Stimulated activated memory B cell treated with anti-CD40 and anti-IgM and Interleukin-4, amounts not matched to agents 10 μg/mL and 1 μg/mL and 100 μg/mL, for 72 hours (primary cell): ENCODE measurements around the gene PPP3CA.
"Not testable (repeated sequence)": the region's sequence is repeated elsewhere in the genome, so short reads cannot be mapped to it uniquely, and the experiment has no call there.

ENCODE experiments used
- ATAC-seq: fragments of 150-1000 bp; cut with Tn5 transposase; 2 replicates; pipeline ENCODE4 v1.10.0; 2021
- H3K27ac Mint-ChIP-seq: one replicate; pipeline ENCODE4 v1.8.0; 2022; ENCODE audit warnings: mild to moderate bottlenecking, mixed read lengths
- H3K27me3 Mint-ChIP-seq: one replicate; pipeline ENCODE4 v1.8.0; 2022; ENCODE audit warnings: mixed read lengths
- H3K36me3 Mint-ChIP-seq: one replicate; pipeline ENCODE4 v1.8.0; 2022; ENCODE audit warnings: mixed read lengths
- H3K4me1 Mint-ChIP-seq: one replicate; pipeline ENCODE4 v1.8.0; 2022; ENCODE audit warnings: mixed read lengths
- H3K4me3 Mint-ChIP-seq: one replicate; pipeline ENCODE4 v1.8.0; 2022; ENCODE audit warnings: mild to moderate bottlenecking, moderate library complexity, mixed read lengths
- H3K9me3 Mint-ChIP-seq: one replicate; pipeline ENCODE4 v1.8.0; 2022; ENCODE audit warnings: mixed read lengths

Gene PPP3CA

GRCh38 chr4:100991332-100992069, 355.8 kb downstream of the PPP3CA start:
- not testable (repeated sequence) for H3K4me1 Mint-ChIP-seq, ATAC-seq, H3K9me3 Mint-ChIP-seq, H3K27ac Mint-ChIP-seq, H3K36me3 Mint-ChIP-seq, H3K27me3 Mint-ChIP-seq, H3K4me3 Mint-ChIP-seq

GRCh38 chr4:100989401-100989800, 357.9 kb downstream of the PPP3CA start:
- Mint-ChIP-seq H3K36me3 (no peaks in the 10 kb centered on the region), H3K9me3 (no peaks in the 10 kb centered on the region), H3K27ac (no peak overlapping the region), H3K27me3 (no peaks in the 10 kb centered on the region), H3K4me1 (no peaks in the 10 kb centered on the region), H3K4me3 (no peak overlapping the region)
- no peak for ATAC-seq

- Mint-ChIP-seq H3K36me3 (no peaks in the 10 kb centered on the region), H3K9me3 (no peaks in the 10 kb centered on the region), H3K27me3 (no peaks in the 10 kb centered on the region), H3K27ac (no peak overlapping the region), H3K4me1 (no peaks in the 10 kb centered on the region), H3K4me3 (no peak overlapping the region)
- ATAC-seq, result no peak
These were observed 358.4 kb downstream of the PPP3CA start for GRCh38 chr4:100988876-100989275.

GRCh38 chr4:100986360-100986868, 360.9 kb downstream of the PPP3CA start:
- no peaks in the 10 kb centered on the region for H3K27me3 Mint-ChIP-seq
- H3K9me3 Mint-ChIP-seq, result no peaks in the 10 kb centered on the region
- H3K27ac Mint-ChIP-seq, result no peak overlapping the region
- no peak overlapping the region for H3K4me3 Mint-ChIP-seq
- H3K36me3 Mint-ChIP-seq, result no peaks in the 10 kb centered on the region
- H3K4me1 Mint-ChIP-seq, result no peaks in the 10 kb centered on the region
- ATAC-seq, result no peak

GRCh38 chr4:100985576-100985975, 361.8 kb downstream of the PPP3CA start:
- Mint-ChIP-seq H3K27ac (no peak overlapping the region), H3K4me1 (no peaks in the 10 kb centered on the region), H3K27me3 (no peaks in the 10 kb centered on the region), H3K4me3 (no peak overlapping the region), H3K36me3 (no peaks in the 10 kb centered on the region), H3K9me3 (no peaks in the 10 kb centered on the region)
- no peak for ATAC-seq

- Mint-ChIP-seq H3K4me1 (no peaks in the 10 kb centered on the region), H3K4me3 (no peak overlapping the region), H3K9me3 (no peaks in the 10 kb centered on the region), H3K36me3 (no peaks in the 10 kb centered on the region), H3K27ac (no peak overlapping the region), H3K27me3 (no peaks in the 10 kb centered on the region)
- no peak for ATAC-seq
These were observed 362.4 kb downstream of the PPP3CA start for GRCh38 chr4:100984901-100985300.

- H3K27me3 Mint-ChIP-seq, result no peaks in the 10 kb centered on the region
- no peak overlapping the region for H3K27ac Mint-ChIP-seq
- no peaks in the 10 kb centered on the region for H3K9me3 Mint-ChIP-seq
- no peaks in the 10 kb centered on the region for H3K4me1 Mint-ChIP-seq
- H3K36me3 Mint-ChIP-seq, result no peaks in the 10 kb centered on the region
- ATAC-seq, result no peak
- H3K4me3 Mint-ChIP-seq, result no peak overlapping the region
These were observed 363.9 kb downstream of the PPP3CA start for GRCh38 chr4:100983426-100983825.

- no peak overlapping the region for H3K27ac Mint-ChIP-seq
- no peaks in the 10 kb centered on the region for H3K9me3 Mint-ChIP-seq
- ATAC-seq, result no peak
- H3K36me3 Mint-ChIP-seq, result no peaks in the 10 kb centered on the region
- H3K27me3 Mint-ChIP-seq, result no peaks in the 10 kb centered on the region
- H3K4me3 Mint-ChIP-seq, result no peak overlapping the region
- no peaks in the 10 kb centered on the region for H3K4me1 Mint-ChIP-seq
These were observed 365.0 kb downstream of the PPP3CA start for GRCh38 chr4:100982345-100982744.

GRCh38 chr4:100981447-100982204, 365.7 kb downstream of the PPP3CA start:
- no peak overlapping the region for H3K27ac Mint-ChIP-seq
- H3K9me3 Mint-ChIP-seq, result no peaks in the 10 kb centered on the region
- no peaks in the 10 kb centered on the region for H3K36me3 Mint-ChIP-seq

GRCh38 chr4:100979736-100980135, 367.6 kb downstream of the PPP3CA start:
- Mint-ChIP-seq H3K36me3 (no peaks in the 10 kb centered on the region), H3K9me3 (no peaks in the 10 kb centered on the region), H3K27ac (no peak overlapping the region), H3K4me3 (no peak overlapping the region), H3K4me1 (no peaks in the 10 kb centered on the region), H3K27me3 (no peaks in the 10 kb centered on the region)
- no peak for ATAC-seq

More at GRCh38 chr4:100981447-100982204, 365.7 kb downstream of the PPP3CA start:
- Mint-ChIP-seq H3K4me3 (no peak overlapping the region), H3K4me1 (no peaks in the 10 kb centered on the region), H3K27me3 (no peaks in the 10 kb centered on the region)
- no peak for ATAC-seq

- H3K27me3 Mint-ChIP-seq, result no peaks in the 10 kb centered on the region
- H3K4me3 Mint-ChIP-seq, result no peak overlapping the region
- no peak for ATAC-seq
- no peaks in the 10 kb centered on the region for H3K9me3 Mint-ChIP-seq
- no peaks in the 10 kb centered on the region for H3K36me3 Mint-ChIP-seq
- H3K27ac Mint-ChIP-seq, result no peak overlapping the region
- H3K4me1 Mint-ChIP-seq, result no peaks in the 10 kb centered on the region
These were observed 369.5 kb downstream of the PPP3CA start for GRCh38 chr4:100977746-100978397.

GRCh38 chr4:100977274-100977673, 370.1 kb downstream of the PPP3CA start:
- Mint-ChIP-seq H3K9me3 (no peaks in the 10 kb centered on the region), H3K4me3 (no peak overlapping the region), H3K36me3 (no peaks in the 10 kb centered on the region), H3K4me1 (no peaks in the 10 kb centered on the region), H3K27ac (no peak overlapping the region), H3K27me3 (no peaks in the 10 kb centered on the region)
- no peak for ATAC-seq
